Central memory CD8-positive, alpha-beta T cell (primary cell): ENCODE data around the gene ATF6B.

Experiments used
- ATAC-seq: fragments of 150-1000 bp; cut with Tn5 transposase; replicated peaks from 2 replicates; pipeline ENCODE4 v1.10.0; 2022; ENCODE audit warnings: mild to moderate bottlenecking, moderate FRiP score, moderate number of reproducible peaks; ENCODE audit not compliant: poor library complexity, severe bottlenecking; ENCODE audit errors: extremely low read depth
- DNase-seq, 2 donors: peaks; one replicate each; pipeline ENCODE4 v3.0.0; 2021; ENCODE audit warnings: low spot score in 2 of 2
- H3K27ac Mint-ChIP-seq: one replicate; pipeline ENCODE4 v1.8.0; 2022; ENCODE audit warnings: low read depth, mild to moderate bottlenecking, moderate library complexity, mixed read lengths
- H3K27me3 Mint-ChIP-seq: one replicate; pipeline ENCODE4 v1.8.0; 2022; ENCODE audit warnings: mixed read lengths
- H3K36me3 Mint-ChIP-seq: one replicate; pipeline ENCODE4 v1.8.0; 2022; ENCODE audit warnings: mild to moderate bottlenecking, moderate library complexity, mixed read lengths; ENCODE audit not compliant: insufficient read depth
- H3K4me1 Mint-ChIP-seq: one replicate; pipeline ENCODE4 v1.8.0; 2022; ENCODE audit warnings: mixed read lengths
- H3K4me3 Mint-ChIP-seq: one replicate; pipeline ENCODE4 v1.8.0; 2022; ENCODE audit warnings: mild to moderate bottlenecking, moderate library complexity, mixed read lengths
- H3K9me3 Mint-ChIP-seq: one replicate; pipeline ENCODE4 v1.8.0; 2022; ENCODE audit warnings: mixed read lengths

ATF6B gene

GRCh38 chr6:32167761-32168262, 39.8 kb upstream of the ATF6B start:
- Mint-ChIP-seq H3K4me1 (peaks cover 14% of the 10 kb centered on the region), H3K36me3 (peaks cover 15% of the 10 kb centered on the region), H3K27me3 (no peaks in the 10 kb centered on the region), H3K27ac (no peak overlapping the region), H3K4me3 (no peak overlapping the region), H3K9me3 (no peaks in the 10 kb centered on the region)
- no peak for DNase-seq
- ATAC-seq: no peak

- H3K27ac Mint-ChIP-seq: no peak overlapping the region
- no peak overlapping the region for H3K4me3 Mint-ChIP-seq
- peaks cover 14% of the 10 kb centered on the region for H3K4me1 Mint-ChIP-seq
- peaks cover 15% of the 10 kb centered on the region for H3K36me3 Mint-ChIP-seq
- no peak for ATAC-seq
- H3K9me3 Mint-ChIP-seq: no peaks in the 10 kb centered on the region
- no peak for DNase-seq
- no peaks in the 10 kb centered on the region for H3K27me3 Mint-ChIP-seq
Measured at GRCh38 chr6:32167154-32167760, 39.2 kb upstream of the ATF6B start.

- Mint-ChIP-seq H3K27ac (peak overlapping the region; percentile 51), H3K4me3 (no peak overlapping the region), H3K27me3 (no peaks in the 10 kb centered on the region), H3K4me1 (peaks cover 14% of the 10 kb centered on the region), H3K36me3 (peaks cover 15% of the 10 kb centered on the region), H3K9me3 (no peaks in the 10 kb centered on the region)
- no peak for ATAC-seq
- no peak for DNase-seq
Measured at GRCh38 chr6:32166411-32167061, 38.5 kb upstream of the ATF6B start.

- peaks cover 8% of the 10 kb centered on the region for H3K36me3 Mint-ChIP-seq
- H3K27ac Mint-ChIP-seq: peak within 1 kb of the TSS; percentile 51
- no peak for DNase-seq
- H3K4me1 Mint-ChIP-seq: peaks cover 6% of the 10 kb centered on the region
- H3K27me3 Mint-ChIP-seq: no peaks in the 10 kb centered on the region
- H3K4me3 Mint-ChIP-seq: no peak within 1 kb of the TSS
- H3K9me3 Mint-ChIP-seq: no peaks in the 10 kb centered on the region
- ATAC-seq: no peak
Measured at GRCh38 chr6:32164295-32164694, 36.2 kb upstream of the ATF6B start, which contains the start of gene EGFL8. Gene EGFL8, plus strand, starts transcription at chr6:32164595. Its CDS starts 1,571 bp downstream, at chr6:32166166.

DNA sequence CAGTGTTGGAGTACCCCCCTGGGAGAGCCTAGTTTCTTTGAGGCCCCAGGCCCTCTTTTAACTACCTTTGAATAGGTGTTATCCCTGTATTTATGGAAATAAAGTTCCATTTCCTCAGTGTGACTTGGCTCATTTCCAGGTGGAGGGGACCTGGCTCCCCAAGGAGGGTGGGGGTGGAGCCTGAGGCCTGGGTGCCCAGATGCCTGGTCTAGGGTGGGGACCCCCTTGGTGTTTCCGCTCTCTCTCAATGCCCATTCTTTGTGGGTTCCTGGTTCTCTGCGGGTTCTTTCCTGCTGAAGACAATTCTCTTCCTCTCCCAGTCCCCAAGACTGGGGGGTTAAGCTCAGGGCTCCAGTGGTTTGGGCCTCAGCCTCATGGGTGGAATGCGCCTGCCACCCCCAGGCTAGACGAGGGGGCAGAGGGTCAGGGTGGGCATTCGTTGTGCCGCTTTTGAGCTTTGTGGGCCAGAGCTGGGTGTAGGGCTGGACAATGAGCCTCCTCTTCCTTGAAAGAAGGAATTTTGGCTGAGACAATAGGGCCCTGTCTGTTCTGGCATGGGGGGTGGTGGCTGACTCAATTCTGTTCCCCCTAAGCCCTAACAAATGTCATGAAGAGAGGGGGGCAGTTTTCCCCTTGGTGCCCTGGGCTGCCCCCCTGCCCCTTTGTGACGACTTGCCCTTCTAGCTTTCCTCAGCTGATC, 35.7 kb upstream of the ATF6B start:
- no peak for ATAC-seq
- no peak overlapping the region for H3K27ac Mint-ChIP-seq
- H3K9me3 Mint-ChIP-seq: no peaks in the 10 kb centered on the region
- no peaks in the 10 kb centered on the region for H3K27me3 Mint-ChIP-seq
- peaks cover 5% of the 10 kb centered on the region for H3K36me3 Mint-ChIP-seq
- no peak for DNase-seq
- peaks cover 4% of the 10 kb centered on the region for H3K4me1 Mint-ChIP-seq
- no peak overlapping the region for H3K4me3 Mint-ChIP-seq

- Mint-ChIP-seq H3K9me3 (no peaks in the 10 kb centered on the region), H3K4me1 (peaks cover 32% of the 10 kb centered on the region), H3K36me3 (peaks cover 12% of the 10 kb centered on the region), H3K27ac (no peak overlapping the region), H3K4me3 (no peak overlapping the region), H3K27me3 (no peaks in the 10 kb centered on the region)
- no peak for DNase-seq
- ATAC-seq: no peak
Measured at GRCh38 chr6:32158052-32158451, 30.0 kb upstream of the ATF6B start.

GRCh38 chr6:32156891-32157290, 28.8 kb upstream of the ATF6B start:
- ATAC-seq (no peak), DNase-seq (no peak)
- no peak overlapping the region for H3K4me3 Mint-ChIP-seq
- H3K27me3 Mint-ChIP-seq: no peaks in the 10 kb centered on the region
- H3K27ac Mint-ChIP-seq: no peak overlapping the region
- peaks cover 12% of the 10 kb centered on the region for H3K36me3 Mint-ChIP-seq
- peaks cover 41% of the 10 kb centered on the region for H3K4me1 Mint-ChIP-seq
- no peaks in the 10 kb centered on the region for H3K9me3 Mint-ChIP-seq

DNA sequence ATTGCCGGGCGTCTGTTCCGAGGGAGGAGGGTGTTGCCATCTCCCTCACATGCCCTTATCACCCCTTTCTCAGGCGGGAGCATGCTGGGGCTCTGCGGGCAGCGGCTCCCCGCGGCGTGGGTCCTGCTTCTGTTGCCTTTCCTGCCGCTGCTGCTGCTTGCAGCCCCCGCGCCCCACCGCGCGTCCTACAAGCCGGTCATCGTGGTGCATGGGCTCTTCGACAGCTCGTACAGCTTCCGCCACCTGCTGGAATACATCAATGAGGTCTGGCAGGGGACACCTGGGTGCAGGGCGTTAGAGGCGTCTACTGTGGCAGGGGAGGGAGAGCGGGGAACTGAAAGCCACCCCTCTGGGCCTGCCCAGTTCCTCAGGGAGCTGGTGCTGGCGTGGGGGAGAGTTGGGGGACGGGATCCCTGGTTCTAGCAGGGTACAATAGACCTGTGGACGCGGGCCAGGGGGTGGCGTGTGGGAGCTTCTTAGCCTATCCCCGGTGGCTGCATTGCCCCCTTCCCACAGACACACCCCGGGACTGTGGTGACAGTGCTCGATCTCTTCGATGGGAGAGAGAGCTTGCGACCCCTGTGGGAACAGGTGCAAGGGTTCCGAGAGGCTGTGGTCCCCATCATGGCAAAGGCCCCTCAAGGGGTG, 26.6 kb upstream of the ATF6B start:
- Mint-ChIP-seq H3K4me3 (peak overlapping the region; percentile 87), H3K27me3 (peaks cover 19% of the 10 kb centered on the region), H3K4me1 (peaks cover 52% of the 10 kb centered on the region), H3K27ac (peak overlapping the region; percentile 83), H3K9me3 (no peaks in the 10 kb centered on the region), H3K36me3 (peaks cover 12% of the 10 kb centered on the region)
- DNase-seq (peak; percentile 49 to 51), ATAC-seq (peak; percentile 70)

DNA sequence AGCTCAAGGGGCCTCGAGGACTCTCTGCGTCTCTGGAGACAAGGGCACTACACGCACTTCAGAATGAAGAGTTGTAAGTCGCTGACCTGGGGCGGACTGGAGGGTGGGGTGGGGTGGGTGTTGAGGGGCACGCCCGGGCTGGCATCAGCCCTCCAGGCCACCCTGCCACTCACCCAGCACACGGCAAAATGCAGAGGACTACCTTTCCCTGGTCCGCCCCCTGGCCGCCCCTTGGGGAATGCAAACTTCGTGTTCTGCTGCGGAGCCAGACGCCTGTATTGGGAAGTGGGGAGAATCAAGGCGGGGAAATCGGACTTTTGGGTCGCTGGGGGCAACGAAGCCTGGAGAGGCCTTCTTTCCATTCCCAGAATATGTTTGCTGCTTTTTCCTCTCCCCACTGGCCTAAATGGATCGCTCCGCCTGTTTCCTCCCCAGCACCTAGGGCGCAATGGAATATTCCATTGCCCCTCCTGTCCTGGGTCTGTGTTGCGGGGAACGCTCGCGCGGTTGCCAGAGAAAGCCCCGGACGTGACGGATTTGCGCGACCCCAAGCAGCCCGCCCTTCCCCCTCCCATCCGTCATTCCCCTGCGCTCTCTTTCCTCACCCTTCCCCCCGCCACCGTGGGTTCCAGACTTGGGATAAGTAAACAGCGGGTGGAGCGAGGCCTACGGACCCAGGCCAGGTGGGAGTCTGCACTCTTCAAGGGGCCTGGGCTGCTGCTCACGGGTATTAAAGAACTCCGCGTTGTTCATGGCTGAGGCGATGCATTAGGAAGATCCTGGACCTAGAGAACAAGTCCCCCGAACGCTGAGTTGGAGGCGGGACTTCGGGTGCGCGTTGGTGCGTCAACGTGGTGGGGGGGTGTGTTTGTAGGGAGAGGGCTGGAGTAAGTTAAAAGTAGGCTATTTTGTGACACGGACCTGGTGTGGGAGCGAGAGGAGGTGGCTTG, 25.8 kb upstream of the ATF6B start, which contains the start of gene PPT2:
Gene PPT2, plus strand, starts transcription at position 578 of the 950 bp plus-strand sequence. CDS start 454 bp downstream, outside the sequence.
- H3K27me3 Mint-ChIP-seq: peaks cover 27% of the 10 kb centered on the region
- H3K4me1 Mint-ChIP-seq: peaks cover 56% of the 10 kb centered on the region
- ATAC-seq (peak; percentile 79), DNase-seq (peak; percentile 52 to 65)
- no peaks in the 10 kb centered on the region for H3K9me3 Mint-ChIP-seq
- peaks cover 13% of the 10 kb centered on the region for H3K36me3 Mint-ChIP-seq
- H3K4me3 Mint-ChIP-seq: peak within 1 kb of the TSS; percentile 87
- peak within 1 kb of the TSS; percentile 83 for H3K27ac Mint-ChIP-seq

- peak overlapping the region; percentile 87 for H3K4me3 Mint-ChIP-seq
- H3K36me3 Mint-ChIP-seq: peaks cover 14% of the 10 kb centered on the region
- ATAC-seq (no peak), DNase-seq (no peak)
- H3K4me1 Mint-ChIP-seq: peaks cover 60% of the 10 kb centered on the region
- H3K27ac Mint-ChIP-seq: peak overlapping the region; percentile 83
- H3K9me3 Mint-ChIP-seq: no peaks in the 10 kb centered on the region
- peaks cover 36% of the 10 kb centered on the region for H3K27me3 Mint-ChIP-seq
Measured at GRCh38 chr6:32152769-32153563, 24.9 kb upstream of the ATF6B start.
